GM10266 (cell line): ENCODE measurements around the gene UGT1A1.

Experiments used
- DNase-seq: peaks from one replicate; pipeline ENCODE4 v3.0.0; 2012; ENCODE audit errors: extremely low spot score
- CTCF ChIP-seq: IDR thresholded peaks from 2 replicates; pipeline ENCODE4 v1.5.1; 2012; ENCODE audit warnings: mild to moderate bottlenecking, low read depth; ENCODE audit not compliant: control insufficient read depth, insufficient read depth; ENCODE audit errors: missing control alignments

UGT1A1 gene

GRCh38 chr2:233799716-233800115 is 39.6 kb downstream of the UGT1A1 start:
- no peak for DNase-seq
- TF ChIP-seq CTCF = no peak

DNA sequence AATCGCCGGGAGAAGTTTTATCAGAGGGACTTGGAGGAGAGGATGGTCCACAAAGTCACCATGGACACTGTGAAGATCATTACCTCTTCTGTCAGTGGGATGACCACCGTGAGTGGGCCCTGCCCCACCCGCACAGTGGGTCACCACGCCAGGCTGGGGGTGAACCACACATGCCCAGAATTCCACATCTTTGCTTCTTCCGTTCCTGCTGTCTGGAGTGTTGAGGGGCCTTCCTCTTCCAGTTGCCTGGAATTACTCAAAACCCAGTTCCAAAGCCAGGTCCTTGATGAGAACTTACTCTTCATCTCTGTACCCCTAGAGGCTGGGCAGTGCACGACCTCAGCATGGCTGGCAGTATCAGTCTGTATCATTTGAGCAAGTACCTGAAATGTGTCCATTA is 40.1 kb downstream of the UGT1A1 start:
- DNase-seq = no peak
- TF ChIP-seq CTCF = no peak

- no peak for TF ChIP-seq CTCF
- no peak for DNase-seq
These were observed 41.5 kb downstream of the UGT1A1 start for GRCh38 chr2:233801357-233802131.

GRCh38 chr2:233802132-233802815 is 42.2 kb downstream of the UGT1A1 start:
- no peak for TF ChIP-seq CTCF
- DNase-seq = no peak

DNA sequence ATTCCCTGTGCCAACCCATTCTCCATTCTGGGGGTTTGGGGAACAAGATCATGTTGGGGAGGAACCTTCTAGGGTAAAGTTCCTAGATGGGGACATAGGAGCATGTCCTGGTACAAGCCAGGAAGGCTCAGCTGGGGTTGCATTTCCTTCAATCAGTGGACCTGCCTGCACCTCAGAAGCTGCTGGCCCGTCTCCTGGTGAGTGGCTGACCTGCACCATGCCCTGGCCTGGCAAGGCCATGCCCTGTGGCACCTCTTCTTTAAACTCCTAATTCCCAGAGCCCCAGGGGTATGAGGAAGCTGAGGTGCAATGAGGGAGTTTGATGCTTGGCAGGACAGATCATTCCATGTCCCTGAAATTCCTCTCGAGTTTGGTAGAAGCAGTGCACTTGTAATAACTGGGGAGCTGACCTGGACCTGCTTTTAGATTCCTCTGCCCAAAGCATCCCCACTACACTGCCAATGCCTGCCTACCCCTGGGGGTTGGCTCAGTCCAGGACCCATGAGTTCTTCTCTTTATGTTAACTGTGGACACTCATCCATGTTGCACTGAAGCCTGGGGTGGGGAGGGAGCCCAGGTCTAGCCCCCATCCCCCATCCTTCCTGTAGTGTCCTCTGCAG is 43.3 kb downstream of the UGT1A1 start:
- no peak for TF ChIP-seq CTCF
- DNase-seq = no peak

DNA sequence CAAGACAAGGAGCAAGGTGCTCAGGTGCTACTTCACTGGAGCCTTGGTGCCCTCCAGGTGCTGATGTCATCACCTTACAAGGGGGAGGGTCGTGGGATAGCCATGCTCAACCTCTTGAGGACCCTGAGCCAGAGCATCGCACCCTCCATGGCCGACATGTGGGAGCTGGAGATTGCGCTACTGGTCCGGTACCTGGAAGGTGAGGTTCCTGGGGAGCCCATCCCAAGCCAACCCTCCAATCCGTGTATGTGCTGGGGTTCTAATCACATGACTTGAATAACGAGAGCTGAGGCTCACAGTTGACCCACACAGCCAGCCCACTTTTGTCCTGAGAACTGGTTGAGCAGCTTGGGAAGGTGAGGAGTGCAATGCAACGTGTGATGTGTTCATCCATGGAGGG is 43.9 kb downstream of the UGT1A1 start:
- no peak for DNase-seq
- TF ChIP-seq CTCF = no peak
